H9 (cell line): ENCODE results near the gene LGR5. TPM values are rescaled to one million over a fixed set of nuclear protein-coding genes. Genes with fewer than 3 reads are reported as not detected.

Experiments
- DNase-seq: peaks from one replicate; pipeline ENCODE4 v3.0.0-alpha.2; 2017
- H2AFZ ChIP-seq: one replicate; pipeline ENCODE4 v1.6.1; 2013; ENCODE audit warnings: mild to moderate bottlenecking, low read length, control low read depth, moderate library complexity
- H2AK5ac ChIP-seq: 2 replicates; pipeline ENCODE4 v1.6.1; 2013; ENCODE audit warnings: low read length, control low read depth, mixed read lengths; ENCODE audit not compliant: insufficient read length
- H2BK120ac ChIP-seq: one replicate; pipeline ENCODE4 v1.6.1; 2013; ENCODE audit warnings: low read depth, mild to moderate bottlenecking, low read length, control low read depth, inconsistent platforms; ENCODE audit not compliant: poor library complexity, severe bottlenecking
- H2BK12ac ChIP-seq: 2 replicates; pipeline ENCODE4 v1.6.1; 2013; ENCODE audit warnings: low read length, control low read depth, mixed read lengths, low read depth; ENCODE audit not compliant: insufficient read length
- H2BK15ac ChIP-seq: 2 replicates; pipeline ENCODE4 v1.6.1; 2013; ENCODE audit warnings: low read depth, low read length, control low read depth
- H2BK20ac ChIP-seq: one replicate; pipeline ENCODE4 v1.6.1; 2013; ENCODE audit warnings: low read depth, mild to moderate bottlenecking, low read length, control low read depth, inconsistent platforms; ENCODE audit not compliant: poor library complexity, severe bottlenecking
- H2BK5ac ChIP-seq: 2 replicates; pipeline ENCODE4 v1.6.1; 2013; ENCODE audit warnings: low read length, control low read depth, mixed read lengths; ENCODE audit not compliant: insufficient read length
- H3K14ac ChIP-seq: 2 replicates; pipeline ENCODE4 v1.6.1; 2013; ENCODE audit warnings: low read length, control low read depth; ENCODE audit not compliant: insufficient read depth
- H3K18ac ChIP-seq: 2 replicates; pipeline ENCODE4 v1.6.1; 2013; ENCODE audit warnings: low read depth, mild to moderate bottlenecking, mixed read lengths, low read length, control low read depth; ENCODE audit not compliant: insufficient read length
- H3K23ac ChIP-seq: 2 replicates; pipeline ENCODE4 v1.6.1; 2013; ENCODE audit warnings: low read length, control low read depth, mixed read lengths, low read depth; ENCODE audit not compliant: insufficient read length
- H3K23me2 ChIP-seq: 2 replicates; pipeline ENCODE4 v1.6.1; 2013; ENCODE audit warnings: low read depth, mild to moderate bottlenecking, mixed read lengths, low read length, control low read depth; ENCODE audit not compliant: insufficient read length, poor library complexity, severe bottlenecking
- H3K27ac ChIP-seq: 2 replicates; pipeline ENCODE4 v1.5.1; 2013; ENCODE audit warnings: low read length, control low read depth, mixed read lengths, low read depth; ENCODE audit not compliant: insufficient read length
- H3K27me3 ChIP-seq: 2 replicates; pipeline ENCODE4 v1.6.1; 2013; ENCODE audit warnings: low read length, control low read depth, inconsistent platforms; ENCODE audit not compliant: insufficient read depth
- H3K4ac ChIP-seq: 2 replicates; pipeline ENCODE4 v1.6.1; 2013; ENCODE audit warnings: low read depth, mild to moderate bottlenecking, control low read depth, inconsistent platforms, low read length, moderate library complexity
- H3K4me1 ChIP-seq: 2 replicates; pipeline ENCODE4 v1.6.1; 2013; ENCODE audit warnings: low read length, control low read depth, inconsistent platforms; ENCODE audit not compliant: insufficient read depth
- H3K4me2 ChIP-seq: 2 replicates; pipeline ENCODE4 v1.6.1; 2013; ENCODE audit warnings: low read length, control low read depth, mixed read lengths; ENCODE audit not compliant: insufficient read length, insufficient read depth
- H3K56ac ChIP-seq: 2 replicates; pipeline ENCODE4 v1.6.1; 2013; ENCODE audit warnings: low read depth, mild to moderate bottlenecking, mixed read lengths, low read length, control low read depth; ENCODE audit not compliant: insufficient read length
- H3K79me1 ChIP-seq: 2 replicates; pipeline ENCODE4 v1.6.1; 2013; ENCODE audit warnings: low read depth, mild to moderate bottlenecking, moderate library complexity, low read length, control low read depth, inconsistent platforms; ENCODE audit not compliant: insufficient read depth, poor library complexity, severe bottlenecking
- H3K79me2 ChIP-seq: 2 replicates; pipeline ENCODE4 v1.6.1; 2013; ENCODE audit warnings: low read length, control low read depth, inconsistent platforms; ENCODE audit not compliant: insufficient read depth
- H3K9ac ChIP-seq: 2 replicates; pipeline ENCODE4 v1.6.1; 2013; ENCODE audit warnings: low read length, control low read depth, mixed read lengths; ENCODE audit not compliant: insufficient read length; ENCODE audit errors: extremely low read depth
- H3K9me3 ChIP-seq: one replicate; pipeline ENCODE4 v1.6.1; 2013; ENCODE audit warnings: low read depth, low read length, inconsistent platforms; ENCODE audit not compliant: control insufficient read depth
- H3T11ph ChIP-seq: one replicate; pipeline ENCODE4 v1.6.1; 2013; ENCODE audit warnings: mild to moderate bottlenecking, low read length, control low read depth, inconsistent platforms
- H4K20me1 ChIP-seq: one replicate; pipeline ENCODE4 v1.6.1; 2013; ENCODE audit not compliant: control insufficient read depth, insufficient read length, insufficient read depth
- H4K5ac ChIP-seq: 2 replicates; pipeline ENCODE4 v1.6.1; 2013; ENCODE audit warnings: low read depth, mild to moderate bottlenecking, mixed read lengths, low read length, control low read depth; ENCODE audit not compliant: insufficient read length
- H4K8ac ChIP-seq: replicated peaks from 2 replicates; pipeline ENCODE4 v1.6.1; 2013; ENCODE audit warnings: low read length, control low read depth, mixed read lengths, low read depth; ENCODE audit not compliant: insufficient read length
- H4K91ac ChIP-seq: 2 replicates; pipeline ENCODE4 v1.6.1; 2013; ENCODE audit warnings: low read depth, mild to moderate bottlenecking, moderate library complexity, mixed read lengths, low read length, control low read depth; ENCODE audit not compliant: insufficient read length
- H3K27ac Mint-ChIP-seq, 3 experiments: 2 replicates in 2 of 3; 3 replicates in 1 of 3; pipeline ENCODE4 v1.8.0; 2020 to 2021; ENCODE audit warnings: mixed read lengths in 3 of 3, mild to moderate bottlenecking in 1 of 3, moderate library complexity in 1 of 3
- H3K27me3 Mint-ChIP-seq: 2 replicates; pipeline ENCODE4 v1.8.0; 2021; ENCODE audit warnings: low read depth, mild to moderate bottlenecking, moderate library complexity, mixed read lengths
- H3K36me3 Mint-ChIP-seq, 3 experiments: 2 replicates in 2 of 3; 3 replicates in 1 of 3; pipeline ENCODE4 v1.8.0; 2020 to 2021; ENCODE audit warnings: low read depth in 3 of 3, mixed read lengths in 3 of 3; ENCODE audit not compliant: insufficient read depth in 1 of 3
- H3K4me1 Mint-ChIP-seq, 2 experiments: 2 replicates each; pipeline ENCODE4 v1.8.0; 2020; ENCODE audit warnings: mixed read lengths in 2 of 2
- H3K4me3 Mint-ChIP-seq, 2 experiments: 2 replicates in 1 of 2; 3 replicates in 1 of 2; pipeline ENCODE4 v1.8.0; 2020 to 2021; ENCODE audit warnings: mild to moderate bottlenecking in 2 of 2, mixed read lengths in 2 of 2, moderate library complexity in 1 of 2
- H3K9me3 Mint-ChIP-seq, 2 experiments: 2 replicates in 1 of 2; 3 replicates in 1 of 2; pipeline ENCODE4 v1.8.0; 2020; ENCODE audit warnings: mild to moderate bottlenecking in 2 of 2, mixed read lengths in 2 of 2, moderate library complexity in 1 of 2
- CTCF ChIP-seq: fragments of 200-600 bp; sonication (generic); conservative IDR thresholded peaks from 3 replicates; pipeline ENCODE4 v1.8.0; 2021; ENCODE audit warnings: antibody characterized with exemption, mild to moderate bottlenecking
- WGBS: extraction: QIAGEN DNeasy Blood & Tissue Kit; methylation state at CpG from one replicate; pipeline ENCODE4 v1.1.7; 2013; ENCODE audit warnings: missing lambda C conversion rate, low lambda C conversion rate, mixed read lengths; ENCODE audit not compliant: insufficient read length; ENCODE audit errors: extremely low coverage; 5-methylcytosine and 5-hydroxymethylcytosine counted together
- total RNA-seq: library from RNA; stranded (reverse); gene quantifications from 2 replicates; pipeline ENCODE4 v1.2.1, GENCODE V29; 2021

LGR5 gene
- total RNA-seq, 1 experiment from 2014 or later: 0.09 TPM

DNA sequence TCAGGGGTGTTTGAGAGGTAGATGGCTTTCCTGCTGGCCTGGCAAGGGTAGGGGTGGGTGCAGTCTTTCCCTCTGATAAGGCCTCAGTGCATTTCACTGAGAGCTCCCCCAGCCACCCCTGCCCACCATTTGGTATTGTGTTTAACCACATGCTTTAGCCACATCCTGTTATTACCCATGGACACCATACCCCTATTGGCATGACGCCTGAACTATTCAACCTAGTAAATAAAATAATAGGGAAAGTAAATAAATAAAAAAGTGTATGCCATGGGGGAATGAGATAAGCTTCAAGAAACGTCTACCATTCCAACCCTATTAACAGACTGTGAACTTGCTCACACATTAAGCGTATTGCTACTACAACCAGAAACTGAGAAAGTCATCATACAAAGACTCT, 7.6 kb upstream of the LGR5 start:
- no peak for DNase-seq
- Mint-ChIP-seq H3K4me3 (no peak overlapping the region), H3K4me1 (peaks cover 0 to 2% of the 10 kb centered on the region in 2 experiments; a peak in 1 of 4 replicates), H3K9me3 (peaks cover 23 to 28% of the 10 kb centered on the region in 2 experiments), H3K27ac (no peak overlapping the region), H3K36me3 (peaks cover 7 to 18% (median 9%) of the 10 kb centered on the region in 3 experiments; a peak in 6 of 7 replicates), H3K27me3 (peaks cover 13% of the 10 kb centered on the region)
- Histone ChIP-seq H3K9me3 (no peaks in the 10 kb centered on the region), H3K27me3 (no peaks in the 10 kb centered on the region), H3K4ac (no peak overlapping the region), H3K4me2 (no peak overlapping the region), H2BK120ac (no peak overlapping the region), H4K91ac (no peak overlapping the region), H2AFZ (no peak overlapping the region), H4K20me1 (no peaks in the 10 kb centered on the region), H3K79me1 (no peaks in the 10 kb centered on the region), H3T11ph (no peak overlapping the region), H3K79me2 (no peaks in the 10 kb centered on the region), H2BK15ac (no peak overlapping the region), H3K9ac (no peak overlapping the region), H4K8ac (no peak overlapping the region), H2BK20ac (no peak overlapping the region), H3K4me1 (no peaks in the 10 kb centered on the region), H2BK5ac (no peak overlapping the region), H3K23me2 (no peaks in the 10 kb centered on the region), H3K23ac (no peak overlapping the region), H3K27ac (no peak overlapping the region), H3K56ac (no peak overlapping the region), H3K18ac (no peak overlapping the region), H2BK12ac (no peak overlapping the region), H3K14ac (no peak overlapping the region), H2AK5ac (no peak overlapping the region), H4K5ac (no peak overlapping the region)
- TF ChIP-seq CTCF: no peak
- WGBS: no CpG with 5 or more reads among the region's 3 CpGs
